K562 (cell line): ENCODE measurements around the gene STARD13. TPM values are rescaled to one million over a fixed set of nuclear protein-coding genes. Genes with fewer than 3 reads are reported as not detected.

Experiments
- ATAC-seq: fragments of 200-7000 bp; cut with Tn5 transposase; 3 replicates; pipeline ENCODE4 v1.9.1; 2020; ENCODE audit warnings: moderate library complexity
- BruUV-seq: library from RNA; stranded (reverse); fragments of 400-500 nt; replicated peaks from 2 replicates; lab custom pipeline; 2021; lab: Mats Ljungman, UMichigan
- CTCF ChIA-PET: fragments of 300-600 bp; formaldehyde crosslinking; extraction: SDS; loops from one replicate; lab custom pipeline; 2021; ENCODE audit warnings: low intra/inter-chr PET ratio; lab: Yijun Ruan, JAX
- POLR2A ChIA-PET: fragments of 300-600, 350-650 bp; sonication (Branson Sonifier 250); formaldehyde crosslinking; extraction: SDS; loops from one replicate; lab custom pipeline; 2021; ENCODE audit warnings: antibody characterized with exemption, inconsistent platforms; lab: Yijun Ruan, JAX
- DNase-seq, 4 experiments: peaks; one replicate each; pipeline versions ENCODE4 v3.0.0 to v3.0.0-alpha.2; 2011 to 2018; ENCODE audit warnings: low spot score in 3 of 4, mixed read lengths in 3 of 4; ENCODE audit errors: extremely low read depth in 1 of 4
- FAIRE-seq: peaks from 2 replicates; lab custom pipeline; 2011; peaks lifted over from hg19 to GRCh38; lab: Jason Lieb, UNC
- H2AFZ ChIP-seq: 2 replicates; pipeline ENCODE4 v1.6.0; 2011; ENCODE audit warnings: low read depth, low read length, control low read depth, inconsistent platforms
- H3K27ac ChIP-seq: fragments of 200-600 bp; 3 replicates; pipeline ENCODE4 v1.8.0; 2011; ENCODE audit warnings: low read depth, mild to moderate bottlenecking, control low read depth, inconsistent platforms, low read length, moderate library complexity, mixed read lengths; ENCODE audit errors: extremely low read depth
- H3K27me3 ChIP-seq, 2 experiments: fragments of 300-600 bp in 1 of 2; 2 replicates in 1 of 2; 3 replicates in 1 of 2; pipeline versions ENCODE4 v1.6.0 to v1.8.0; 2011; ENCODE audit warnings: inconsistent platforms in 2 of 2, low read length in 2 of 2, mild to moderate bottlenecking in 1 of 2, mixed read lengths in 1 of 2, moderate library complexity in 1 of 2; ENCODE audit not compliant: control insufficient read depth in 2 of 2, insufficient read depth in 2 of 2
- H3K36me3 ChIP-seq: fragments of 300-600 bp; 3 replicates; pipeline ENCODE4 v1.8.0; 2011; ENCODE audit warnings: mild to moderate bottlenecking, low read length, inconsistent platforms; ENCODE audit not compliant: control insufficient read depth, insufficient read depth
- H3K4me1 ChIP-seq, 2 experiments: fragments of 200-600 bp in 1 of 2; replicated peaks in 1 of 2; 2 replicates in 1 of 2; 3 replicates in 1 of 2; pipeline versions ENCODE4 v1.5.1 to v1.8.0; 2011; ENCODE audit warnings: inconsistent platforms in 2 of 2, low read length in 2 of 2, mild to moderate bottlenecking in 1 of 2, mixed read lengths in 1 of 2, moderate library complexity in 1 of 2; ENCODE audit not compliant: control insufficient read depth in 2 of 2, insufficient read depth in 2 of 2
- H3K4me2 ChIP-seq: 2 replicates; pipeline ENCODE4 v1.6.1; 2011; ENCODE audit warnings: low read length, control low read depth, inconsistent platforms, mixed read lengths; ENCODE audit not compliant: insufficient read depth
- H3K4me3 ChIP-seq: fragments of 200-600 bp; sonication (generic), shearing (Covaris generic); 2 replicates; pipeline ENCODE4 v1.5.1; 2016; ENCODE audit warnings: control low read depth, inconsistent platforms
- H3K79me2 ChIP-seq: fragments of 200-600 bp; 3 replicates; pipeline ENCODE4 v1.8.0; 2011; ENCODE audit warnings: low read length, inconsistent platforms; ENCODE audit not compliant: control insufficient read depth, insufficient read depth
- H3K9ac ChIP-seq, 2 experiments: 2 replicates each; pipeline versions ENCODE4 v1.6.0 to v1.6.1; 2011; ENCODE audit warnings: low read depth in 2 of 2, low read length in 2 of 2, control low read depth in 1 of 2, inconsistent platforms in 1 of 2, mild to moderate bottlenecking in 1 of 2, mixed read lengths in 1 of 2; ENCODE audit not compliant: insufficient read depth in 1 of 2
- H3K9me1 ChIP-seq: one replicate; pipeline ENCODE4 v1.6.0; 2011; ENCODE audit warnings: inconsistent platforms, mild to moderate bottlenecking, low read length, moderate library complexity; ENCODE audit not compliant: control insufficient read depth, insufficient read depth
- H3K9me3 ChIP-seq: replicated peaks from 2 replicates; pipeline ENCODE4 v1.5.1; 2011; ENCODE audit warnings: low read depth, low read length, inconsistent platforms; ENCODE audit not compliant: control insufficient read depth, insufficient read depth
- H4K20me1 ChIP-seq: replicated peaks from 2 replicates; pipeline ENCODE4 v1.6.1; 2011; ENCODE audit warnings: low read length, inconsistent platforms, mixed read lengths; ENCODE audit not compliant: control insufficient read depth, insufficient read depth
- ARID3A ChIP-seq: IDR thresholded peaks from 2 replicates; pipeline ENCODE4 v1.6.1; 2012; ENCODE audit warnings: low read depth, low read length, improper control_type of control experiment, borderline replicate concordance
- FOXA1 ChIP-seq: fragments of 450-650 bp; IDR thresholded peaks from 2 replicates; pipeline ENCODE4 v1.6.1; 2016; ENCODE audit warnings: mild to moderate bottlenecking, borderline replicate concordance
- FOXM1 ChIP-seq, 2 experiments: fragments of 450-650 bp in 1 of 2; sonication (generic) in 1 of 2; formaldehyde crosslinking in 1 of 2; IDR thresholded peaks; 2 replicates each; pipeline versions ENCODE4 v1.6.1 to v1.9.0; 2017 to 2022; ENCODE audit warnings: low read depth in 2 of 2, mild to moderate bottlenecking in 2 of 2, missing genetic modification reagents in 1 of 2, moderate library complexity in 1 of 2
- GABPB2 ChIP-seq: fragments of 250-450 bp; sonication (Bioruptor Pico); conservative IDR thresholded peaks from 2 replicates; pipeline ENCODE4 v1.5.1; 2021; ENCODE audit warnings: mild to moderate bottlenecking
- GTF2F1 ChIP-seq: IDR thresholded peaks from 2 replicates; pipeline ENCODE4 v1.6.1; 2011; ENCODE audit warnings: low read depth, low read length, improper control_type of control experiment
- HMG20A ChIP-seq: fragments of 450-650 bp; formaldehyde crosslinking; conservative IDR thresholded peaks from 2 replicates; pipeline ENCODE4 v1.4.0; 2020; ENCODE audit warnings: mild to moderate bottlenecking, mixed read lengths
- MCM7 ChIP-seq, 2 experiments: fragments of 450-650 bp; IDR thresholded peaks; 2 replicates each; pipeline ENCODE4 v1.6.1; 2016 to 2018
- MXD1 ChIP-seq: fragments of 250-450 bp; sonication (Bioruptor Pico); IDR thresholded peaks from 2 replicates; pipeline ENCODE4 v1.8.0; 2021; ENCODE audit warnings: borderline replicate concordance, mild to moderate bottlenecking, moderate library complexity; ENCODE audit not compliant: poor library complexity, severe bottlenecking
- NFIX ChIP-seq: fragments of 250-450 bp; sonication (Bioruptor Pico); IDR thresholded peaks from 2 replicates; pipeline ENCODE4 v1.4.0; 2020; ENCODE audit warnings: low read depth, mild to moderate bottlenecking, moderate library complexity
- RBM39 ChIP-seq: fragments of 200-400 bp; formaldehyde crosslinking; optimal IDR thresholded peaks from 2 replicates; pipeline ENCODE3; 2018; ENCODE audit warnings: low read depth, low read length
- SNAPC5 ChIP-seq: fragments of 250-450 bp; sonication (Bioruptor Pico); IDR thresholded peaks from 2 replicates; pipeline ENCODE4 v1.8.0; 2021; ENCODE audit warnings: moderate library complexity, mild to moderate bottlenecking, inconsistent platforms
- TRIM28 ChIP-seq: fragments of 450-650 bp; IDR thresholded peaks from 2 replicates; pipeline ENCODE4 v1.6.1; 2017
- ZBTB11 ChIP-seq, 3 experiments: fragments of 200-800 bp in 1 of 3; fragments of 250-450 bp in 1 of 3; fragments of 450-650 bp in 1 of 3; sonication (Bioruptor Pico) in 1 of 3; sonication (Bioruptor generic) in 1 of 3; formaldehyde crosslinking in 1 of 3; IDR thresholded peaks; 2 replicates each; pipeline versions ENCODE4 v1.6.1 to v1.8.0; 2016 to 2022; ENCODE audit warnings: mild to moderate bottlenecking in 2 of 3, missing genetic modification characterization in 2 of 3, missing compliant biosample characterization in 1 of 3, moderate library complexity in 1 of 3
- ZBTB43 ChIP-seq: sonication (generic); formaldehyde crosslinking; IDR thresholded peaks from 2 replicates; pipeline ENCODE4 v1.8.0; 2023; ENCODE audit warnings: mild to moderate bottlenecking, missing genetic modification reagents
- WGBS: fragments of 100-300 bp; shearing (Covaris generic); methylation state at CpG from one replicate; pipeline ENCODE4 v1.1.6; 2016; ENCODE audit warnings: low coverage, mixed read lengths; ENCODE audit not compliant: insufficient coverage; ENCODE audit errors: missing lambda C conversion rate; 5-methylcytosine and 5-hydroxymethylcytosine counted together
- in situ Hi-C: fragments of 300-500 bp; cut with MboI; formaldehyde crosslinking; loops from 4 replicates; pipeline ENCODE4 v1.15.0; 2018; ENCODE audit warnings: inconsistent platforms, mixed read lengths
- intact Hi-C: fragments of 100-400 bp; cut with micrococcal nuclease; formaldehyde crosslinking; loops from 2 replicates; pipeline ENCODE4 v1.14.2; 2022
- polyA plus RNA-seq, 8 experiments: library from polyadenylated mRNA; depleted of rRNA in 4 of 8; stranded (reverse) in 5 of 8; unstranded in 3 of 8; fragments of >200 nt; fragmentation: Nextera tagmentation in 2 of 8; fragmentation: Illumina TruSeq in 1 of 8; extraction: Ambion mirVana in 2 of 8; extraction: Trizol in 1 of 8; gene quantifications; 2 replicates each; pipeline versions ENCODE4 v1.2.1 to v1.2.3, GENCODE V29; 2011 to 2014; ENCODE audit warnings: inconsistent platforms in 1 of 8, missing spikeins in 1 of 8
- total RNA-seq, 7 experiments: library from RNA; depleted of rRNA in 6 of 7; stranded (reverse); fragments of >200 nt in 6 of 7; fragmentation: Illumina TruSeq in 2 of 7; extraction: Trizol in 2 of 7; gene quantifications; 2 replicates each; pipeline versions ENCODE4 v1.2.1 to v1.2.3, GENCODE V29; 2011 to 2021; ENCODE audit warnings: low replicate concordance in 1 of 7

The STARD13 gene
- total and polyA plus RNA-seq, 9 of the 15 experiments (the other 6 are each of a cell fraction or from before 2014, with no cell fraction given), result 0.11 TPM; not detected in 8

GRCh38 chr13:33276570-33276969 lies 9.0 kb downstream of the STARD13 start:
- FAIRE-seq, result no peak
- Histone ChIP-seq H3K36me3 (no peaks in the 10 kb centered on the region), H3K9me3 (no peaks in the 10 kb centered on the region), H3K9ac (no peak overlapping the region), H4K20me1 (no peaks in the 10 kb centered on the region), H3K4me2 (no peak overlapping the region), H3K79me2 (no peaks in the 10 kb centered on the region), H3K4me3 (no peak overlapping the region), H3K27ac (no peak overlapping the region), H3K27me3 (no peaks in the 10 kb centered on the region), H3K4me1 (no peaks in the 10 kb centered on the region), H3K9me1 (no peaks in the 10 kb centered on the region), H2AFZ (no peak overlapping the region)
- BruUV-seq, result no TSS peak
- intact Hi-C loops, result no loop called here
- ChIA-PET POLR2A (no interaction called here), CTCF (no interaction called here)
- no peak for ATAC-seq
- 0% methylated on average over 3 of the region's 3 CpGs for WGBS
- no peak for DNase-seq
- in situ Hi-C loops, result no loop called here
- TF ChIP-seq TRIM28 (no peak), SNAPC5 (no peak), ZBTB11 (CRISPR knock-in tag; IDR thresholded peaks at IDR 0.05) (no peak), NFIX (no peak), FOXM1 (IDR thresholded peaks at IDR 0.05; ENCODE audit: low read depth) (no peak), FOXM1 (CRISPR knock-in tag; IDR thresholded peaks at IDR 0.05; ENCODE audit: low read depth) (no peak), MXD1 (no peak), FOXA1 (no peak), MCM7 (IDR thresholded peaks at IDR 0.05) (no peak), GTF2F1 (no peak), GABPB2 (CRISPR knock-in tag) (no peak), ZBTB43 (CRISPR knock-in tag) (no peak), ARID3A (no peak), RBM39 (no peak), HMG20A (CRISPR knock-in tag) (no peak)
